NK-92 (cell line): Measurements from ENCODE around the gene TNS4.

ENCODE experiments used
- DNase-seq: peaks from one replicate; lab custom pipeline; 2025; ENCODE audit not compliant: unreplicated experiment; lab: John Stamatoyannopoulos, UW

The TNS4 gene

DNA sequence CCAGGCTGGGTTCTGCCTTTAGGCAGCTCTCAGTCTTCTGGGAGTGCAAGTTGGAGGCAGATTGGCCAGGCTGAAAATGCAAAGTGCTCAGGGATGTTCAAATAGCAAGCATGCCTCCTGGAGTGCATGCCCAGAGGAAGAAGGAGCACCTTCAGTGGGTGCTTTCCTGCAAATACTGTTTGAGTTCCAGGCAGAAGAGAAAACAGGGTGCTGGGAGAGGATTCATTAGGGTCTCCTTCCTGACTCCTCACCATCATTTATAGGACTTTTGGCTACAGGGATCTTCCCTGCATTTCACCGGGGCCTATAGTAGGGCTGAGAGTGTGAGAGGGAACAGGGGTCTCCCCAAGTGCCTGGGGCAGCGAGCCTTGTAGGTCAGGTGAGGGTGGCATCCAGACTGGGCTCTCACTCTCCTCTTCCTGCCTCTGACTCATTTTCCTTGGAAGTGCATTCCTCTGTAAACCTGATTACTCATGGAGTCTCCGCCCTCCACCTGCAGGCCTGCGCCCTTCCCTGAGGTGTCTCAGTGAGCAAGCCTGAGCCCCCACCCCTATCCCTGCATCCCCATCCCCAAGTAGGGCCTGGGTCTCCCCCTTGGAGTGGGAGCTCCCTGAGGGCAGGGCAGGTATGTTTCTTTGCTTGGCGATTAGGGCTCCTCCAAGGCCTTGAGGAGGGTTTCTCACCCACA, 17.1 kb upstream of the TNS4 start:
- DNase-seq = no peak

DNA sequence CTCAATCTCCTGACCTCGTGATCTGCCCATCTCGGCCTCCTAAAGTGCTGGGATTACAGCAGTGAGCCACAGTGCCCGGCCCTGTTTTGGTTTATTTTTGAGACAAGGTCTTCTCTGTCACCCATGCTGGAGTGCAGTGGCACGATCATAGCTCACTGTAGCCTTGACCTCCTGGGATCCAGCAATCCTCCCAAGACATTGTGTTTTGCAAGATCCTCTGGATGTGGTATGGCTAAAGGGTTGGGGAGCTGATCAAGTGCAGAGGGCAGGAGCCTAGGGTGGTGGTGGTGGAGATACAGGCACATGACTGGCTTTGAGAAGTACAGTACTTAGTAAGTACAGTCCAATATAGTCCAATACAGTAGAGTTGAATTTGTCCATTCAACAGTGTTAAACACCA, 16.6 kb upstream of the TNS4 start:
- no peak for DNase-seq

- DNase-seq = no peak
Observed at GRCh38 chr17:40517286-40517662, 15.9 kb upstream of the TNS4 start.

DNA sequence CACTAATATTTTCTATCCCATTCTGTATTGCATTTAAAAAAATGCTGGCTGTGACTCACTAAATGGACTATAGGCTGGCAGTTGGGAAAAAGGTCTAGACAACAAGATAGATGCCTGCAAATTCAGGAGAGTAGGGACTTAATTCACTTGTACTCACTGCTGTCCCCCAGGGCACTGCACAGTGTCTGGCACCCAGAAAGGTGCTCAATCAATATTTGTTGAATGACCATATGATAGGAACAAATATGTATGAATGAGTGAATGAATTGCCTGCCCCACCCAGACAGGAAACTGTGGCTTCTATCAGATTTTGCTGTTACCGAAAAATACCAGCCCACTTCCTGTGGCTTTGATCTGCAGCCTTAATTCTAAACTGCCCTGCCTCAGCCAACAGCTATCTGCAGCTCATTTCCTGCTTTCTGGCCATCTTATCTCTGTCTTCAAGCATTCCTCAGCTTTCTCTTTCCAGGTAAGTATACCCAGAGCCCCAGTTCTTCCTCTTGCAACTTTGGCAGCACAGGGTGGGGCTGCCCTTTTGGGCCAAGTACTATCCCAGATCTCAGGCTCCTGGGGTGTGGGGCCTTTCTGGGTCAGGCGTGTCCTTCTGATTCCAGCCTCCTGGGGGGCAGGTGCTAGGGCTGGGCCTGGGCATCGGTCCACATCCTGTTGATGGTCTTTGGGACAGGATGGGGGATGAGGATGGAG, 15.3 kb upstream of the TNS4 start:
- peak; percentile 16 for DNase-seq

DNA sequence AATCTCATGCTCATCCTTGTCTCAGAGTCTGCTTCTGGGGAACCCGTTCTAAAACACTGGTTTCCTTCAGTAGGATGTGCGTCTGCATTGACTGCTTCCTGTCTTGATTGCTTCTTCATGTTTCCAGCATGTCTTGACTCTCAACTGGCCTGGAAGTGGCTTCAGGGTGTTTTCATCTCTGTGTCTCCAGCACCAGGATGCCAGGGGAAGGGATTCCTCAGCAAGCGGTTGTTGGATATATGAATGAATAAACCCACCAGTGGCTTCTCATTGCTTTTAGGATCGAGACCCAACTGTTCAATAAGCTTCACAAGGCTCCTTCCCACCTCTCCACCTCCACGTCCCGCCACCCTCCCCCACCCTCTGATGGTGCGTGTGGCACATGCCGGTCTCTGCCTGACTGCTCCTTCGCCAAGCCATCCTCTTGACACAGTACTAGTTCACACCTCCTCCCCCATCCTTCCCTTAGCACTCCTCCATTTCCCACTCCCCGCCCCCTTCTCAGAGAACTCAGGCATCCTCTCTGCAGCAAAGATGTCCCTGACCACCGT, 14.1 kb upstream of the TNS4 start:
- no peak for DNase-seq

DNA sequence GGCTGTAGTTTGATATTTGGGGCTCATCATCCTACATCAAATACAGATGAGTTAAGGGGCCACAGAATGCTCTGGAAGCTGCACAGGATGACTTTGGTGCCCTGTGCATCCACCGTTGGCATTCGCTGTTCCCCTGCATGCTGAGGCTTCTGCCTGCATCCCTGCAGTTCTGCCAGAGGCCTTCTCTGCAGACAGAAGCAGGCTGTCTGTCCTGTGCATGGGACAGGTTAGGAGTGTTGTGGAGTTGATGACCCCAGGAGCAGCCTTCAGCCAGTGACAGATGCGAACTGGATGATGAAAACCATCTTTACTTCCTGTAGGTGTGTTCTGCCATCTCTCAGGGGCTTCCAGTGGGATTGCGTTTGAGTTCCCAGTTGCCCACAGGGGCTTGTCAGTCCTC, 13.6 kb upstream of the TNS4 start:
- no peak for DNase-seq

DNA sequence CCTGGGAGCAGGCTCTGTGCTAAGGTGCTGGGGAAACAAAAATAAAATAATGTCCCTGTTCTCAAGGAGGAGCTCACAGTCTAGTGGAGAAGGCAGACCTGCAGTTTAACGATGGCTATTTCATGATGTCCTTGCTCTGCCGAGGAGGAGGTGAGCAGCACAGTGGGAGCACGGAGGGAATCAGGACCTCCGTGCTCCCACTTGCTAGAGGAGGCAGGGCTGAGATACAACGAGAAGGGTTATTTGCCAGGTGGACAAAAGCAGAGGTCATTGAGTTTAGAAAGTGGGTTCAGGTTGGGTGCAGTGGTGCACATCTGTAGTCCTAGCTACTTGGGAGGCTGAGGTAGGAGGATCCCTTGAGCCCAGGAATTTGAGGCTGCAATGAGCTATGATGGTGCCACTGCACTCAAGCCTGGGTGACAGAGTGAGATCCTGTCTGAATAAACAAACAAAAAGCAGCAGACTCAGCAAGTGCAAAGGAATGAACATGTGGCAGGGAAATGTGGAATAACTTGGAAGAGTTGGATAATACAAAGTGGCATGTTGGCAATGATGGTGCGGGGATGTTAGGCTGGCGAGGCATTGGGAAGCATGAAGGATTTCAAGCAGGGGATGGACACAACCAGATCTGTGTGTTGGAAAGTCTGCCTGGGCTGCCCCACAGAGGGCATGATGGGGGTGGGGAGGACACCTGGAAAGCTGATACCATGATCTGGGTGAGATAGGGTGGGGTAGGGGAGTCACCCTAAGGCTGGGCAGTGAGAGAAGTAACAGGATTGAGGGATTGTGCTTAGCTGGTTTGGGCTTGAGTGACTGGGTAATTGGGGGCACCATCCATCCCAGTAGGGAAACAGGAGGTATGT, 12.8 kb upstream of the TNS4 start:
- no peak for DNase-seq

DNA sequence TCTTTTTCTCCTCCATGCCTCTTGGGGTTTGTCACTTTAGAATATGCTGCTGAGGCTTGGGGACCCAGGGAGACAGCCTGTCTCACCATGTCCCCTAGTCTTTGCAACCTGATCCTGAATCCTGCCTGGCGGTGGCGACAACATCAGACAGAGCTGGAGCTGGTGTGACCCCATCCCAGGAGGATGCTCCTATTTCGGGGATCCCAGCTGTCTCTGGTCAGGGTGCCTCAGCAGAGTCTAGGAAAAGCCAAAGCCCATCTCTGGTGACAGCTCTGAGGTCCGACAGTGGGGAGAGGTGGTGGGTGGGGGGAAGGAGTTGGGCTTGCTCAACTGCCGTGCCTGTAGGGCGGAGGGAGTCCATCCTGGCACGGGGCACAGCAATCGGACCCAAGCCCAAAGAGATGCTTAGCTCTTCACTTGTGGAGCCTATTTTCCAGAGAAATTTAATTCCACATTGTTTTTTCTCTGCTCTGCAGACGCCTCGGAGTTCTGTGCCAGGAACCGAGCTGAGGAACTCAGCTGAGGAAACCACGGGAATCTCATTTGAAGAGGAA, 10.3 kb upstream of the TNS4 start:
- no peak for DNase-seq

- DNase-seq = no peak
Observed at GRCh38 chr17:40511136-40511535, 9.7 kb upstream of the TNS4 start.

DNA sequence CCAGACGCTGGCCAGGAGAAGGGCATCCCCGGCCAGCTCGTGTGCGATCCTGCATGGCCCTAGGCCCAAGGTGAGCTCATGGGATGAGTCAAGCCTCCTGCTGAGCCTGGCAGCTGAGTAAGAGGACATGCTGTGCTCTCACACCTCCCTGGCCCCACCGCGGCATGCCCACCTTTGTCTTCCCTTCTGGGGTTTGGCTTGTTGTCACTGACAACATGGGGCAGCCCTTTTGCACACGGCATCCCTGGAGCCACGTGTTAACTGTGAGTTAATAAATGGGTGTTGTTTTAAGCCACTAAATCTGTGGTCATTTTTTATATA, 8.9 kb upstream of the TNS4 start:
- no peak for DNase-seq

GRCh38 chr17:40509626-40510327, 8.4 kb upstream of the TNS4 start:
- no peak for DNase-seq

DNA sequence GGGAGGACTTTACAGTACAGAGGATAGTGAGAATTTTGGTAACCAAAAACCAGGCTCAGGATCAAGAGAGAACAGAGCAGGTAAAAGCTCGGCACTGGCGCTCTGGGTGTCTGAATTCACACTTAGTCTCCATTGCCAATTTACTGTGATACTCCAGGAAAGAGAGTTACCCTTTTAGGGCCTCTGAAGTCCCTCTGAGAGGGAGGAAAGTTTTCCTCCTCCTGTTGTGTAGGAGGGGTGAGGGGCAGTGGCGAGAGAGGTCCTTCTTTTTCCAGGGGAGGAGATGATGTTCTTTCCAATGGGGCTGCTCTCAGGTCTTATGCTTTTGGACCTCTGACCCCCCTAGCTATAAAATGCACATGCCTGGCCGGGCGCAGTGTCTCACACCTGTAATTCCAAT, 5.4 kb upstream of the TNS4 start:
- no peak for DNase-seq

- DNase-seq = no peak
Observed at GRCh38 chr17:40503154-40503553, 1.7 kb upstream of the TNS4 start.

DNA sequence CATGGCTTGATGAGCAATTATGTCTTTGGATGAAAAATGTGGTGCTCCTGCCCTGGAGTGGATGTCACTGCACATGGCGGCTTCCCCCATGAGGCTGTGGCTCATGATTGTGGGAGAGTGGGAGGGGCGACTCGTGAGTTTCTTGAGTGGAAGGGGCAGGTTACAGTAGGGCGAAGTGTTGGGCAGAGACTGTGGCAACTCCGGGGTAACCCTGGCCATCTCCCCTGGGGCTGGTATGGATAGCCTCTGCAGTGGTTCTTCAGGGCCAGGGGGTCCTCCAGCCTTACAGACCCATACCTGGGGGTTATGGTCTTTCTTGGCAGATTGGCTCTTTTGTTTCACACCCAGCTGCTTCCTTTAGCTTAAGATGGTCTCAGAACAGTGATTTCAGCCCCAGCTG, 1.3 kb upstream of the TNS4 start:
- no peak for DNase-seq

DNA sequence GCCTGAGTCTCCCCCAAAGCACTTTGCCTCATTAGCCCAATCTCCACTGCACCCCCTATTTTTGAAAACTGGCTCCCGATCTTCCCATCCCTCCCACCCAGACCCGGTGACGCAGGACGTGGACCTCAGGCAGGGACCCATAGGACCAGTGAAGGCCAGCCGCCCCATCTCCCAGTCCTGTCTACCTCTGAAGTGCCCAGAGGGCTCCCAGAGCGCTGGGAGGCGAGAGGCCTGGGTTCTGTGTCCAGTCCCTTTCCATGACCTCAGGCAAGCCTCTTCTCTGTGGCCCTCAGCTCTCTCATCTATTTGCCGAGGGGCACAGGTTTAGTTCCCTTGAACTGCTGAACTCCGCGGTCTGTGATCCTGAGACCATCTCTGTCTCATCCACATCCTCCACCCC, 714 bp downstream of the TNS4 start:
- DNase-seq = no peak

DNA sequence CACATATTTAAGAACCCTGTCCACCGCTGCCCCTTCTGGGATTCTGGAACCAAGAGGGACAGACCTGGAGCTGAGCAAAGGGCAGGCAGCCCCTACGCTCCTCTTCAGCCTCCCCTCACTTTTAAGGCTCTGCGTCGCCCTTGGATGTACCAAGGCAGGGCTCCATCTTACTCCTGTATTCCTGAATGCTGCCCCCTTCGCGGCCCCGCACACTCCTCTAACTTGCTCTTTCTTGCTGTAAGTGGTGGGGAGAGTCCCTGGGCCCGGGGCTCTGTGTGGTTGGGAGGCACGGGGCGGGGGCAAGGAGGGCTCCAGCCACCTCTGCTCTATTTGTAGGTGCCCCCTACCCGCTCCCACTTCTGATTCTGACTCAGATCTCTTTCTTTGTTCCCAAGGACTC, 1.2 kb downstream of the TNS4 start:
- no peak for DNase-seq

- no peak for DNase-seq
Observed at GRCh38 chr17:40499551-40500189, 1.8 kb downstream of the TNS4 start.

DNA sequence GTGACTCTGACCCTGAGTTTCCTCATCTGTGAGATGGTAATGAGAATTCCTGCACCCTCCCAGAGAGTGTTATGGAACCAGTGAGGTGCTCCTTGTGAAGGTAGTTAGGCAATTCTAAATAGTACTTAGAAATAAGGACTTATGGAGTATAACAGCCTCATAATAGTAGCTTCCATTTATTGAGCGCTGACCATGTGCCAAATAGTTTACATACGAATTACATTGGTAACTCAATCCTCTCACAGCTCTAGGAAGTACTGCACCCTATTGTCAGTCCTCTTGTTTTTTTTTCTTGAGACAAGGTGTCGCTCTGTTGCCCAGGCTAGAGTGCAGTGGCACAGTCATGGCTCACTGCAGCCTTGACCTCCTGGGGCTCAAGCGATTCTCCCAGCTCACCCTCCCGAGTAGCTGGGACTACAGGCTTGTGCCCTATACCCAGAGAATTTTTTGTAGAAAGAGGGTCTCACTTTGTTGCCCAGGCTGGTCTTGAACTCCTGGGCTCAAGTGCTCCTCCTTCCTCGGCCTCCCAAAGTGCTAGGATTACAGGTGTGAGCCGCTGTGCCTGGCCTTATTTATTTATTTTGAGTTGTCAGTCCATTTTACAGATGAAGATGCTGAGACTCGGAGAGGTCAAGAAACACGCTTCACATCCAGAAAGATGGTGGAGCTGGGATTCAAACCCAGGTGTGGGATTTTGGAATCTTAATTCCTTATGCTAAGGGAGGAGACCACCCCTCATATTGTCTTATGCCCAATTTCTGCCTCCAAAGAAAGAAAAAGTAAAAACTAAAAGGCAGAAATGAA, 2.9 kb downstream of the TNS4 start:
- no peak for DNase-seq

- DNase-seq = no peak
Observed at GRCh38 chr17:40497695-40498094, 3.7 kb downstream of the TNS4 start.
